Head of caudate nucleus (tissue), 42 donors: Measurements from ENCODE around the gene AGPAT1.
"Not testable (repeated sequence)": the region's sequence is repeated elsewhere in the genome, so short reads cannot be mapped to it uniquely, and the experiment has no call there.

ENCODE experiments used
- DNase-seq, 42 donors: peaks; one replicate each; pipeline versions ENCODE4 v3.0.0 to v3.0.0-alpha.2; 2020 to 2021; ENCODE audit warnings: mixed read lengths in 7 of 42
- intact Hi-C: fragments of 100-400 bp; cut with DNase I; formaldehyde crosslinking; loops from one replicate; pipeline ENCODE4 v1.15.0; 2022

Gene AGPAT1, protein sequence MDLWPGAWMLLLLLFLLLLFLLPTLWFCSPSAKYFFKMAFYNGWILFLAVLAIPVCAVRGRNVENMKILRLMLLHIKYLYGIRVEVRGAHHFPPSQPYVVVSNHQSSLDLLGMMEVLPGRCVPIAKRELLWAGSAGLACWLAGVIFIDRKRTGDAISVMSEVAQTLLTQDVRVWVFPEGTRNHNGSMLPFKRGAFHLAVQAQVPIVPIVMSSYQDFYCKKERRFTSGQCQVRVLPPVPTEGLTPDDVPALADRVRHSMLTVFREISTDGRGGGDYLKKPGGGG

DNA sequence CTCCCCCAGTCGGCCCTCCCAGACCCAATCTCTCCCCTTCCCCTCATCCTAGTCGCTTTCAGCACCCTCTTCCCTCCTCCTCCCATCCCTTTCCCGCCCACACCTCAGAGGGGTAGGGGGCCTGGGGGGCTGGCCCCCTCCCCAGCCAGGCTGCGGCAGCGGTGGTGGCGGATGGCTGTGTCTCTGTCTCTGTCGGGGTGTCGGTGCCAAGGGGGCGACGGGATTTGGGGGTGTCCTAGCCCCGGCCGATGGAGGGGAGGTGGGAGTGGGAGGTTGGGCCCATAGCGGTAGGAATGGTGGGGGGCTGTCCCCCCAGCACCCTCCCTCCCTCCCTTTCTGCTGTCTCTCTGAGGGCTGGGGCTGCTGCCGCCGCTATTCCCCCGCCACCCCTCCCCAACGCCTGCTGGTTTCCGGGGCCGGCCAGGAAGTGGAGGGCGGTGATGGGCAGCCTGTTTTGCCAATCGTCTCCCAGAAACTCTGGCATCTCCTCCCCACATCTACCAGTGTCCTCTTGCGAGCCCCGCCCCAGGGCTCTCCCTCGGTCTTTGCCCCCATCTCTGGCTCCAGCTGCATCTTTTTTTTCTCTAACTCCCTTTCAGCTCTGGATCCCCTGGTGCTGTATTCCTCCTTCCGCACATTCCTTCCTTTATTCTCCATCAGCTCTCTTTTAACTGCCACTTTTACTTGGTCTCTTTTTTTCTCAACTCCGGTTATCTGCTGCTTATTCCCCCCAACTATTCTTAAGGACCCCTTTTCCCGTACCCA lies at the start of gene AGPAT1:
Gene AGPAT1, minus strand, starts transcription at position 374 of the 765 bp plus-strand sequence. CDS start 4,588 bp downstream, outside the sequence.
- intact Hi-C loops, result no loop called here
- DNase-seq, result peak; percentile 98 to 100 (median 99)

DNA sequence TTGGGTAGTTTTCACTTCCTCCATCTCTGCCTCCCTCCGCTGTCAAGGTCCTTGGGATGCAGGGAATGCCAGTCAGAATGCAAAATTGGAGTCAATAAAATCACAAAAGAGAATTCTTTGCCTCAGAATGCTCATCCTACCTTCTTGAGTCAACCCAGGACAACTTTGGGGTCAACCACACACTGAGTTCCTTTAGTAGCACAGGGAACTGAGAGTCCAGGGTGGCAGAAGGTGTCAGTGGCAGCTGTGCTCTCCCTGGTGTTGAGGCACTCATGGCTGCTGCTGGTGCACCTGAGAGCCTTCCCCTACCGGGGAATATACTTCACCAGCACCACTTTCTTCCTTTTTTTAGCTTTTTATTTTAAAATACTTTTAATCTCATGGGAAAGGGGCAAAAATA lies 48.8 kb upstream of the AGPAT1 start:
- intact Hi-C loops, result no loop called here
- no peak for DNase-seq

DNA sequence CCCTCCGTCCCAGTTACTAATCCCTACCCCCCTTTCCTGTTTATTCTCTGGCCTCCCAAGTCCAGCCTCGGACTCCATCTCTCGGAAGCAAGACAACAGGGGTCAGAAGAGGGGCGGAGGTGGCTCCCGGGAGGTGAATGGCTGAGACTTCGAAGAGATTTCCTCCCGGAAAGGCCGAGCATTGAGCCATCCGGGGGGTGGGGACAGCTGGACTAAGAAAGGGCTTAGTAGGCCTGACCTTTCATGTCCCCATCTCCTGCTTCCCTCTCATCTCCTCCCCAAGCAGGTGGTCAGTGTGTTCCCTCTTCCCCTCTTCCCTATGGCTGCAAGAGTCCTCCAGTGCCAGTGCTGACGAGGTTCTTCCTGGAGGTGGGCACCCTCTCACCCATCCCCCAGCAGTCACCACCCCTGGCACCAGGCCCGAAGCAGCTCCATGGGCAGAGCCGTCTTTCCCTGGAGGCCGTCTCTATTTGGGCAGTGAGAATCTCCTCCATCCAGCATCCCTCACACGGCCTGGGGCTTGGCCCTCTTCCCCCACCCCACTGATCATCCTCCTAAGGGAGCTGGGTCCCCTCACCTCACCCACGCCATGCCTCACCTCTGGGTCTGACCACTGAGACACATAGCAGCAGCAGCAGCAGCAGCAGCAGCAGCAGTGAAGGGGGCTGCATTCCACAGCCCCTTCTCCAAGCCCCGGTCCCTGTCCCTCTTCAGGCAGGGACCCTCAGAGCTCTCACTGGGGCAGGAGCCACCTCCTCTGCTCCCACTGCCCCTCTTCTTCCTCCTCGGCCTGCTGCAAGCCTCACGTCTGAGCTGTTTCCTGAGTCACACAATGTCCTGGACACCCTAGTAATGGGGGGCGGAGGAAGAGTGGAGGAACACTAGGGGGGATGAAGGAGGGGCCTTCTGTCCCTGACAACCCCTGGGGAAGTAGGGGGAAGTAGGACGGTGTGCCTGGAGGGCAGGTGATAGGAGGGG lies 47.7 kb upstream of the AGPAT1 start, which contains the start of gene NOTCH4:
Gene NOTCH4, minus strand, starts transcription at position 810 of the 978 bp plus-strand sequence. Its CDS starts 139 bp downstream, at position 671.
- intact Hi-C loops, result no loop called here
- peak in 1 of 42 donors; percentile 16 for DNase-seq

DNA sequence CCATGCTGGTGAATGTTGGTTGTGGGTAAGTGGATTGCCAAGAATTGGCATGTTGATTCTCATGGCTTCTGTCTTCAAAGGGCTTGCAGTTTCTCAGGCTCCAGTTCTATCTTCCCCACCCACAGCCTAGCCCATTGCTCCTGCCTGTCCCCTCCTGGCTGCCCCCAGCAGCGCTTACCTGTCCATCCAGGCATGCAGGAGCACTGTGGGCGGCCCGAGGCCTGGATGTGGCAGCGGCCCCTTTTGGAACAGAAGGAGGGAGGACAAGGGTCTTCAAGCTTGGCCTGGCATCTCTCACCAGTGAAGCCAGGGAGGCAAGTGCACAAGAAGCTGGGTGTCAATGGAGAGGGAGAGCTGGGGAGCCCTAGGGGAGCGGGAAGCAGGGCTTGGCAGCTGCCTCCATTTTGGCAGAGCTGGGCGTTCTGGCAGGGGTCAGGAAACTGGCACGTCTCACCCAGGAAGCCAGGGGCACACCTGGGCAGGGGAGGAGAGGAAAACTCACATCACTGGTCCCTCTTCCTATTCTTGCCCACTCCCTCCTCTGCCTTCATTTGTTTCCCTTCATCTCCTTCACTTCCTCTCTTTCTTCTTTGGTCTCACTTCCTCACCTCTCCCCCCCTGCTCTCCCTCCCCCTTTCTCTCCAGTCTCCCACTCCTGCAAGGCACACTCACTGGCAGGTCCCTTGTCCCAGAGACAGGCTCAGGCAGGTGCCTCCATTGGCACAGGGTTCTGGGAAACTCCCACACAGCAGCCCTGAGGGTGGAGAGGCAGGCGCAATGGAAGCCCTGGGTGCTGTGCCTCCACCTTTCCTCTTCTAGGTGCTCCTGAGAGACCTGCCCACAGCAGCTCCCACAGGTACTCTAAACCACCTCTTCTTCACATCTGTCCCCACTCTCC lies 46.7 kb upstream of the AGPAT1 start:
- DNase-seq, result peak in 1 of 42 donors; percentile 29
- intact Hi-C loops, result no loop called here

DNA sequence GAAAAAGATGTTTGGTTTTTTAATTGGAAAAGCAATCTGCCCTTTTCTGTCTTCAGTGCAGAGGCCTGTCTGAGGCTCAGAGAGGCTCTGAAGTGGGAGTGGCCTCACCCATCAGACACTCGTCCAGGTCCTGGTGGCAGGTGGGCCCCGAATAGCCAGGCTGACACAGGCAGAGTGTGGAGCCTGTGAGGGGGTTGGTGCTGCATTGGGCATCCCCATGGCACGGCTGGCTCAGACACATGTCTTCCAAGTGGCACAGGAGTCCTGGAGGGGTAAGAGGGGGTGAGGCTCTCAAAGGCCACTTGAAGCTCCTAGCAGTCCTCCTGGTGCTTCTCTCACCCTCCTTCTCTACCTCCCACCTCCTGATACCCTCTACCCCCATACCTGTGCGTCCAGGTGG lies 44.1 kb upstream of the AGPAT1 start:
- DNase-seq, result peak in 1 of 42 donors; percentile 29
- intact Hi-C loops, result no loop called here

DNA sequence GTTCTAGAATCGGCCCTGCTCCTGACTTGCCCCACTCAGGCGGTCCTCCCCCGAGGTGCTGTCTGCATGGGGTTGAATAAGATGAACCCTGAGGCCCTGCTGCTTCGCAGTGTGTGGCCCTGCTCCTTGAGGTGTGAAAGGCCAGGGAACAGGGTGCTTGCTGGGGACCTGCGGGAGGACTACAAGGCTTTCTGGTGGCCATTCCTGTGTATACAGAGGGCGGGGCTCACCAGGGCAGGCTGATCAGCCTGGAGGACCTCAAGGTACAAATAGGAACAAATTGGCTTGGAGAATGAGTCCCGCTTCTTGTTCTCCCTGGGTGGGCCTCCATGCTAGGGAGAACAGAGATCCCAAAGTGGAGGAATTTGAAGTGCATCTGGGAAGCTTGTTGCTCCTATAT lies 42.3 kb upstream of the AGPAT1 start:
- intact Hi-C loops, result no loop called here
- peak in 1 of 42 donors; percentile 19 for DNase-seq

DNA sequence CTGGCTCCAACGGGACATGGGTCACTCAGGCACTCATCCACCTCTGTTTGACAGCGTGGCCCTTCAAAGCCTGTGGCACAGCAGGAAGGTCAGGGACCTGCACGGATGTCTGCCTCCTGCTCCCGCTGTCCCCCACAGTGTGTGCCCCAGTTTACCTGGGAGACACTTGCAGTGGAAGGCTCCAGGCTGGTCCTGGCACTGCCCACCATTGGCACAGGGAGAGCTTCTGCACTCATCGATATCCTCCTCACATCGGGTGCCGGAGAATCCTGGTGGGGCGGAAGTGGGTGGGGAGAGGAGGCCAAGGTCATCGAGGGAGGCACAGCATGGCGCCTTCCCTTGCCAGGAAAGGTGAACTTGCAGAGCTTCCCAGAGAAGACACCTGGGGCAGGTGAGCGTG lies 41.1 kb upstream of the AGPAT1 start:
- intact Hi-C loops, result no loop called here
- DNase-seq, result peak in 1 of 42 donors; percentile 24

DNA sequence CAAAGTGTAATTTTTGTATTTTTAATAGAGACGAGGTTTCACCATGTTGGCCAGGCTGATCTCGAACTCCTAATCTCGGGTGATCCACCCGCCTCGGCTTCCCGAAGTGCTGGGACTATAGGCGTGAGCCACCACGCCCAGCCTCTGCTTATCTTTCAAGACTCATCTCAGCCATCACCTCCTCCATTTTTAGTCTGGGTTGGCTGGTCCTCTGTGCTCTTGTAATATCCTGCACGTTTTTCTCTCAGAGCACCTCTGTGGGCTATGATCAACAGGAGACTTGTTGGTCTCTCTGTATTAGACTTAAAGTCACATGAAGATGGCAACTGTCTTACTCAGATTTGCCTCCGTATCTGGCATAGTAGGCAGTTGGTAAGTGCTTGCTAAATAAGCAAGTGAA lies 40.4 kb upstream of the AGPAT1 start:
- DNase-seq, result peak in 1 of 42 donors; percentile 5
- intact Hi-C loops, result no loop called here

DNA sequence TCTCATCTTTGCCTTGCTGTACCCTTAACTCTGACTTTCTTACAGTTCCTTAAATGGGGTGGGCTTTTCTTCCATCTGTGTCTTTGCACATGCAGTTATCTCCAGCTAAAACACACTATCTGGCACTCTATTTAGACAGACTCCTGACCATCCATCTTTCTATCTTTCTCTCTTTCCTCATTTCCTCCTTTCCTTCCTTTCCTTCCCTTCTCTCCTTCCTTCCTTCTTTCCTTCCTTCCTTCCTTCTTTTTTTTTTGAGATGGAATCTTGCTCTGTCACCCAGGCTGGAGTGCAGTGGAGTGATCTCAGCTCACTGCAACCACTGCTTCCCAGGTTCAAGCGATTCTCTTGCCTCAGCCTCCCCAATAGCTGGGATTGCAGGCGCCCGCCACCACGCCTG lies 39.7 kb upstream of the AGPAT1 start:
- no peak for DNase-seq
- intact Hi-C loops, result no loop called here

DNA sequence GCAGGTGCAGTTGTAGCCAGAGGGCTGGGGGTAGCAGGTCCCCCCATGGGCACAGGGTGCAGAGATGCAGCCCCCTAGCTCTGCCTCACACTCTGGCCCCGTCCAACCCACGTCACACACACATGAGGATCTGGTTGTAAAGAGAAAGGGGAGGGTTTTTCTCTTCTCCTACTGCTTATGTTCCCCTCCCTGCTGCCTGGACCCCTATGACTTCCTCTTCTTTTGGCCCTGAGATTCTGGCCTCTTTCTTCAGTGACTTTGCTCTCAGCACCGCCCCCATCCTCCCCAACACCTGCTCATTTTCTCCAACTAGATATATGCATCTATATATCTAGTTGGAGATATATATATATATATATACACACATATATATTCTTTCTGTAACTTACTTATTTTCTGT lies 38.2 kb upstream of the AGPAT1 start:
- intact Hi-C loops, result no loop called here
- DNase-seq, result no peak

DNA sequence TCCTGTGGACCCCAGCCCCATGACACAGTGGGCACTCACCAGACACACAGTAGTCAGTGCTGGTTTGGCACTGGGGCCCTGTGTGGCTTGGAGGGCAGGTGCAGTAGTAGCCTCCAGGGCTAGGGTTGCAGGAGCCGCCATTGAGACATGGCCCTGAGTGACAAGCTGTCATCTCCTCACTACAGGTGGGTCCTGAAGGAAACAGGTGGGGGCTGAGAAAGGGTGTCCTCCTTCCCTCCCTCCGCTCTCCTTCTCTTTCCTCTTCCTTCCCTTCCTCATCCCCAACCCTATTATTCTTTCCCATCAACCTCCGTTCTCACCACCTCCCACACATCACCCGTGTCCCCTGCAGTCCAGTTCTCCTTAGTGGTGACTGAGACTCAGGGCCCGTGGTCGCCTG lies 37.8 kb upstream of the AGPAT1 start:
- DNase-seq, result peak in 1 of 42 donors; percentile 24
- intact Hi-C loops, result no loop called here

DNA sequence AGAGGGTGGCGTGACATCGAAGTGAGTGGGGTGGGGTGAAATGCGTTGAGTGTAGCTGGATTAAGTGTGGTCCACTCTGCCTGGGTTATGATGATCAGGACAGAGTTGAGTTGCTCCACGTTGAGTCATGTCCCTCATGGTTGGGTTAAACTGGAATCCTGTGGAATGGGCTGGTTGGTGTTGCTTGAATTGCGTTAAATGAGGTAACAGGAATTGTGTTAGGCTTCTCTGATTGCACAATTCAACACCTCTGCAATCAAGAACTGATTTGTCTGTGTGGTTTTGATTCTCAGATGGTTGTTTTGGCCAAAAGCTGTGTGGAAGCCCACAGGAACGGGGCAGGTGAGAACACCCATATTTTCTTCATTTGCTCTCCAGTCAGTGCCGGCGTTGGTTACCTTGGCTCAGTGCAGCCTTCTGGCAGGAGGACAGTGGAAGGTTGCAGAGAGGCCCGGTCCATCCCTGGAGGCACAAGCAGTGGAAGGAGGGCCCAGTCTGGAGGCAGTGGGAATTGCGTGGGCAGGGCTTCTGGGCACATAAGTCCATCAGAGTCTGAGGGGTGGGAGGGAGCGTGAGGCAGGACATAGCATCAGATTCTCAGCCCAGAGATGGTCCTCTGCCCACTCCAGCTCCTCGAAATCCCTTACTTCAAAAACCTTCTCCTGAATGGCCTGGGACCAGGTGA lies 36.3 kb upstream of the AGPAT1 start:
- intact Hi-C loops, result no loop called here
- peak in 1 of 42 donors; percentile 21 for DNase-seq

DNA sequence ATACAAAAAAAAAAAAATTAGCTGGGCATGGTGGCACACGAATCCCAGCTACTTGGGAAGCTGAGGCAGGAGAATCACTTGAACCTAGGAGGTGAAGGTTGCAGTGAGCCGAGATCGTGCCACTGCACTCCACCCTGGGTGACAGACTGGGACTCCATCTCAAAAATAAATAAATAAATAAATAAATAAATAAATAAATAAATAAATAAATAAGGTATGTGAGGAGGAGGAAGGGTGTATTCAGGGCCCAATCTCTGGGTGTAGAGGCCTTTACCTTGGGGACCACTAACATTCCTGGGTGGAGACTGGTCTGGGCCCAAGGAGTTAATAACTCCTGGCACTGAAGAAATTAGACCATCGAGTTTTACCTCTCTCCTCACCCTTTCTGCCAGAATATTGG lies 35.5 kb upstream of the AGPAT1 start:
- intact Hi-C loops, result not testable (repeated sequence)
- peak in 1 of 42 donors; percentile 7 for DNase-seq

DNA sequence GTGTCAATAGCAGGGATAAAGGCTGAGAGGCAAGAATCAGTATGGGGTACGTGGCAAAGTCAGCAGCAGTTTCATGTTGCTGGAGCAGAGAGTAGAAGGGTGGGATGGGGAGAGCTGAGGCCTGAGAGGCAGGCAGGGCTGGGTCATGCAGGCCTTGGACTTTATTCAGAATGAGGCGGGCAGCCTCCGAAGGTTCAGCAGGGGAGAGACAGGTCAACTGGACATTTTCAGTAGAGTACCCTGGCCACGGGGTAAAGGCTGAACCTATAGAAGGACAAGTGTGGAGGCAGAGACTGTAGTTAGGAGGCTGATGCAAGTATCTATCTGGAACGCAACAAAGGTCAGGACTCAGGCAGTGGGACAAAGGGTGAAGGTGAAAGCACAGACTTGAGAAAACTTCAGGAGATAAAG lies 34.3 kb upstream of the AGPAT1 start:
- DNase-seq, result no peak
- intact Hi-C loops, result no loop called here

DNA sequence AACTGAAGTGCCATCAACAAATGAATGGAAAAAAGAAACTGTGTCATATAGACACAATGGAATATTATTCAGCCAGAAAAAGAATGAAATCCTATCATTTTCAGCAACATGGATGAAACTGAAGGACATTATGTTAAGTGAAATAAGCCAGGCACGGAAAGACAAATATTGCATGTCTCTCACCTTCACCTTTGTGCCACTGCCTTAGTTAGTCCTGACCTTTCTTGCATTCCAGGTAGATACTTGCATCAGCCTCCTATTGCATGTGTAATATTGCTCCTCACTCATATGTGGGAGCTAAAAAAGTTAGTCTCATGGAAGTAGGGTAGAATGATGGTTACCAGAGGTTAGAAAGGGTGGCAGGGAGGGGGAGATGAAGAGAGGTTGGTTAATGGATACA lies 33.1 kb upstream of the AGPAT1 start:
- no peak for DNase-seq
- intact Hi-C loops, result no loop called here

DNA sequence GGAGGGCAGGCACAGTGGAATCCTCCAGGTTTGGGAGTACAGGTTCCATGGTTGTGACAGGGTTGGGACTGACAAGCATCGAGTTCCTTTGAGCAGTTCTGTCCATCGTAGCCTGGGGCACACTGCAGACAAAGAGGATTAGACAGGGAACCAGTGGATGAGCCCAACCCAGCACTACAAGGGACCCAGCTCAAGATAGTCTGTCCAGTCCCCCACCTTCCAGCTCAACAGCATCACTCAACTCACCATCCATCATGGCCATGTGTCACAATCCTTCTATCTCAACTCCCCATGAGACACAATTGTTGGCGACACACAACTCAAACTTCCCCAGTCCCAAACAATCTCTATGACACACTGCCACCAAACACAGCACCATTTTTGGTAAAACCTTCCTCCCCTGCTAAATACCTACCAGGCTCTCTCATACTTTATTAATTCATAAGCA lies 28.4 kb upstream of the AGPAT1 start:
- intact Hi-C loops, result no loop called here
- no peak for DNase-seq

DNA sequence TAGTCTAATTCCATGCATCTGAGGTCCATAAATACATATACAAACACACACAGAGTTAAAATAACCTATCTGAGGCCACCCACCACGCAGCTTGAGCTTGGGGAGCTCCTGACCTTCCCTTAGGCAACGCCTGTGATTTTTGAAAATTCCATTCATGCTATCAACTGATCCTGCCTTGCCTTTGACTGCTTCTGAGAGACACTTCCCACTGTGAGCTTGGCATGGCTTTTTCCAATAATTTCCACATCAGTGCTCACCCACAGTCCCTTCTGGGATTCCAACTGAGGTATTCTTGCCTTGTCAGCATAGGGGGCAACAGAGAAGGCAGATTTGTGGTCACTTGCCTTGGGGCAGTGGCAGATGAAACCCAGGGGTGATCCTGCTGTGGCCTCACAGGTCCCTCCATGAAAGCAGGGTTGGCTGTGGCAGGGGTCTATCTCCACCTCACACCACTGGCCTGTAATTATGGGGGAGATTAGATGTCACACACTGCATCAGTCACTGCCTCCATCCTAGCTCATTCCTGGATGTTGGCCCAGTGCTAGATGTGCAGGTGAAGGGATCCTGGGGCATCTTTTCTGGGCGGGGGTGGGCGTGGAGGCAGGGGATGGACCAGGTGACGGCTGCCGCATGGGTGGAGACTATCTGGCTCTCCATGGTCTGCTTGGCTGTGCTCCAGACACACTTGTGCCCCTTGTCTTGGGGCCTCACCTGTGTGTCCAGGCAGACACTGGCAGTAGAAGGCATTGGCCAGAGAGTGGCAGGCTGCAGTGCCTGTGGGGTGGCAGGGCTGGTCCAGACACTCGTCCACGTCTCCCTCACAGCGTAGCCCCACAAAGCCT lies 27.8 kb upstream of the AGPAT1 start:
- intact Hi-C loops, result no loop called here

More for the DNA sequence above, 27.8 kb upstream of the AGPAT1 start:
- no peak for DNase-seq
